ENCODE measurements around the gene VPS37B.
A peak's percentile ranks its signal among the peaks of the same experiment; 100 is the strongest.
"Not testable (repeated sequence)": the region's sequence is repeated elsewhere in the genome, so short reads cannot be mapped to it uniquely, and the experiment has no call there.

VPS37B gene

DNA sequence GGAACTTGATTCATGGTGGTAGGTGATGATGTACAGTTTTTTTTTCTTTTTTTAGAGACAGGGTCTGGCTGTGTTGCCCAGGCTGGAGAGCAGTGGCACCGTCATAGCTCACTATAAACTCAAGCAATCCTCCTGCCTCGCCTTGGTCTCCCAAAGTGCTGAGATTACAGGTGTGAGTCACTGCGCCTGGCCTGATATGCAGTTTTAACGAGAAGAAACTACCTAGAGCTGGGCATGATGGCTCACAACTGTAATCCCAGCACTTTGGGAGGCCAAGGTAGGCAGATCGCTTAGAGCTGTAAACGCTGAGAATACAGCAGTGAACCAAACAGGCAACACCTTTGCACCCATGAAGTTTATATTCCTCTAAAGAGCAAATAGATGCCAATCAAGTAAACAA lies 13.0 kb upstream of the VPS37B start:
- no peak for DNase-seq (ENCODE audit: low spot score)

DNA sequence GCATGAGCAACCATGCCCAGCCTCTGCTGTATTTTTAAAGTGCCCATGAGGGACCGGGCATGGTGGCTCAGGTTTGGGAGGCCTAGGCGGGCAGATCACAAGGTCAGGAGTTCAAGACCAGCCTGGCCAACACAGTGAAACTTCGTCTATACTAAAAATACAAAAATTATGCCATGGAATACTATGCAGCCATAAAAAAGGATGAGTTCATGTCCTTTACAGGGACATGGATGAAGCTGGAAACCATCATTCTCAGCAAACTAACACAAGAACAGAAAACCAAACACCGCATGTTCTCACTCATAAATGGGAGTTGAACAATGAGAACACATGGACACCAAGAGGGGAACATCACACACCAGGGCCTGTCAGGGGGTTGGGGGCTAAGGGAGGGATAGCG lies 9.3 kb upstream of the VPS37B start:
- not testable (repeated sequence) for DNase-seq (ENCODE audit: low spot score)

DNA sequence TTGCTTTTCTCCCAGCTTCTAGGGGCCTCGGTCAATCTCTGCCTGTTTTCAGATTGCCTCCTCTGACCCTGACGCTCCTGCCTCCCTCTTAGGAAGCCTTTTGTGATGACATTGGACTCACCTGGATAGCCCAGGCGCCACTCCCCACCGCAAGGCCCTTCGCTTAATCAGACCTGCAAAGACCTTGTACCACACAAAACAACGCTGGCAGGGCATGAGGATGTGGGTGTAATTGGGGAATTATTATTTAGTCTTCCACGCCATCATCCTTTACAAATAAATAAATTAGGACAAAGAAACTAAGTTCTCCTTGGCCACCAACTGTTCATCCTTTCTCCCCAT lies 7.7 kb upstream of the VPS37B start:
- DNase-seq (ENCODE audit: low spot score), result no peak

DNA sequence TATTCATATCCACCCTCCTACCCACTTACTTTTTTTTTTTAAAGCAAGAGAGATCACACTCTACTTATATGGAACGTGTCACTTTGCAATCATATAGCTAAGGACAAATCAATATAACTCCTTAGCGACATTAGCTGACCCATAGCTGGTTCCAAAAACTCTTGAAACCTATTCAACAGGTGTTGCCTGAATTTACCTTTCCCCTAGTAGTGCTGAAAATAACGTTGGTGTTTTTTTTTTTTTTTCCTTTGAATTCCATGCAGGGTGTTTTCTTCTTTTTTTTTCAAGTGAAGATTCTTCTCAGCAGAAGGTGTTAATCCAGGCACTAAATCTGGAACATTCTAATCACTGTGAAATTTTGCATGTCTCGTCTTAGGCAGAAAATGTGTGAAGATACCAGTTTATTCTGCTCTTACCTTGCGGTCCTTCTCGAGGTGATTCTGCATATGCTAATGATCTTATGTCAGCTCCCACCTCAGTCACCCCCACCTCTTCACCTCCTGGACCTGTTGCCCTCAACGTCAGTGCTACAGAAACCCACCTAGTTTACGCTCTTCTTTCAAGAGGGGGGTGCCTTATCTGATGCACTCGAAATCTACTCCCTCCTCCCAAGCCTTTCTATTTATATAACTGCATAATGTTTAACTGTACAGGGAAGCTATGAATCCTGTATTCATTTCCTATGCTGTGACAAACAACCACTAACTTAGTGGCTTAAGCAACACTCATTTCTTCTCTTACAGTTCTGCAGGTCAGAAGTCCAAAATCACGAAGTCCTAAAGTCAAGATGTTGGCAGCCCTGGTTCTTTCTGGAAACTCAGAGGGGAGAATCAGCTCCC lies 7.1 kb upstream of the VPS37B start:
- DNase-seq (ENCODE audit: low spot score), result no peak

DNA sequence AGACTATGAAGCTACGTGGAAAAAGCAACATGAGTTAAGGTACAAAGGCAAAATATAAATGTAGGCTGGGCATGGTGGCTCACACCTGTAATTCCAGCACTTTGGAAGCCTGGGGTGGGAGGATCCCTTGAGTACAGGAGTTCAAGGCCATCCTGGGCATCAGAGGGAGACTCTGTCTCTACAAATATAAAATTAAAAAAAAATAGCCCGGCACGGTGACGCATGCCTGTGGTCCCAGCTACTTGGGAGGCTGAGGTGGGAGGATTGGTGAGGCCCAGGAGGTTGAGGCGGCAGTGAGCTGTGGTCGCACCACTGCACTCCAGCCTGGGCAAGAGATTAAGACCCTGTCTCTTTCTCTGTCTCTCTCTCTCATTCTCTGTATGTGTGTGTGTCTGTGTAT lies 4.0 kb upstream of the VPS37B start:
- no peak for DNase-seq (ENCODE audit: low spot score)

DNA sequence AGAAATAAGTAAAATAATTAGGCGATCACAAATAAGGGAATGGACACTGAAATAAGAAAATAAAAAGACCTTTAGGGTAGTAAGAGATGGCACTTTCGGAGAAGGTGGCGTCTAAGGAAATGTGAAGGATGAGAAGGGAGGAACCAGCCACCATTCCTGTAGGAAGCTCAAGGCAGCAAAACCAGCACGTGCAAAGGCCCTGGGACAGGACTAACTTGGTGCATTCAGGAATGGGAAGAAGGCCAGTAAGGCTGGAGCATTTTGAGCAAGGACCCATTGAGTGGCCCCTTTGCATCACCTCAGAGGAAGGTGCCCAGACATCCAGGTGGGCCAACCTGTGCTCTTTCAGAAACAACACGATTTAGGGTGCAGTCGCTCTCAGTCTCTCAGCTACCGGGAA lies 738 bp upstream of the VPS37B start:
- DNase-seq (ENCODE audit: low spot score), result no peak

DNA sequence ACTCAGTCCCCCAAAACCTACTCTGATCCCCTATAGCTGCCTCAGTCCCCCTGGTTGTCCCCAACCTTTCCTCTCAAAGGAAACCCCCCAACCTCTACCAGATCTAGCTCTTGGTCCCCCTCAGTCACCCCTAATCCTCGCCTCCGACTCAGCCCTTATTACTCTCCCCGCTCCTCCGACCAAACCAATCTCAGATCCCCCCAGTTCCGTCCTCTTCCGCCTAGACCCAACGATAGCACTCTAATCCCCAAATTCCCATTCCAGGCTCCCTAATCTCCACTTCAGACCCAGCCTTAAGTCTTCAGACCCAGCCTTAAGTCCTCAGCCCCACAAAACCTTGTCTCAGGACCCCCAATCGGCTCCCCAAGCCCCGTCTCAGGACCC lies 612 bp downstream of the VPS37B start:
- DNase-seq (ENCODE audit: low spot score), result no peak

DNA sequence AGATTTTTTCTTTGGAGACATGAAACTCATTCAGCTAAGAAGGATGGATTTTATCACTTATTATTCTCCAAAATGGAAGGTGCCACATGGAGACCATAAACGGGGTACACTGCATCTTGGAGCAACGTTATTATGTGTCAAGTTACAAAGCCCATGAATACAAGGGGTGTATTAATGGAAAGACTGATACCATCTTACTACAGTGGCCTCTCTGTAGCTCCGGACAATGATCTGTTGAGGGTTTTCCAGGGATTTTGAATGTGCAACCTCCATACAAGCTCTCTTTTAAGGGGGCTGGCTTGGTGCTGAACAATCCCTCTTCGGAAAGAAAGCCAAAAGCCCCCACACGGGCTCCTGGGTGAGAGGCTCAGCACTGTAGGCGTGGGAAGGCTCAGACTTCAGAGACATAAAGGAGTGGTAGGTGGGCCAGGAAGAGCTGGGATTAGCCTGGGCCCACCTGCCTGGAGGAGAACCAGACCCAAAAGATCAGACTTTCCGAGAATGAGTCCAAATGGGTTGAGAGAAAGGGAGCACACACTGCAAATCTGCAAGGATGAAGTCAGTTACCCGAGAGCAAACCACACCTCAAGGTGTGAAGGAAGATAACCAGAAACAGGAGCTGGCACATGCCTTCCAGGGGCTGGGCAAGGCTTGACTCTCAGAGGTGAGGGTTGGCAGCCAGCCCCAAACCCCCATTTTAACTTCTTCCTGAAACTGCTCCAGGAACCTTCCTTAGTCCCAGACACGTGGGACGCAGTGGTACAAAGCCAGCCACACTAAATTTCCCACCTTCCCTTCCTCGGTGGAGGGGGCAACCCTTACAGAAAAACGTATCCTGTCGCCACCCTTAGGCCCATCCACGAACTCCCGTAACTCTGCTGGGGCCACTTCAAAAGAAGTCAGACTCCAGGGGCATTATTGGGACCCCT lies 1.5 kb downstream of the VPS37B start:
- peak; percentile 21 for DNase-seq (ENCODE audit: low spot score)

DNA sequence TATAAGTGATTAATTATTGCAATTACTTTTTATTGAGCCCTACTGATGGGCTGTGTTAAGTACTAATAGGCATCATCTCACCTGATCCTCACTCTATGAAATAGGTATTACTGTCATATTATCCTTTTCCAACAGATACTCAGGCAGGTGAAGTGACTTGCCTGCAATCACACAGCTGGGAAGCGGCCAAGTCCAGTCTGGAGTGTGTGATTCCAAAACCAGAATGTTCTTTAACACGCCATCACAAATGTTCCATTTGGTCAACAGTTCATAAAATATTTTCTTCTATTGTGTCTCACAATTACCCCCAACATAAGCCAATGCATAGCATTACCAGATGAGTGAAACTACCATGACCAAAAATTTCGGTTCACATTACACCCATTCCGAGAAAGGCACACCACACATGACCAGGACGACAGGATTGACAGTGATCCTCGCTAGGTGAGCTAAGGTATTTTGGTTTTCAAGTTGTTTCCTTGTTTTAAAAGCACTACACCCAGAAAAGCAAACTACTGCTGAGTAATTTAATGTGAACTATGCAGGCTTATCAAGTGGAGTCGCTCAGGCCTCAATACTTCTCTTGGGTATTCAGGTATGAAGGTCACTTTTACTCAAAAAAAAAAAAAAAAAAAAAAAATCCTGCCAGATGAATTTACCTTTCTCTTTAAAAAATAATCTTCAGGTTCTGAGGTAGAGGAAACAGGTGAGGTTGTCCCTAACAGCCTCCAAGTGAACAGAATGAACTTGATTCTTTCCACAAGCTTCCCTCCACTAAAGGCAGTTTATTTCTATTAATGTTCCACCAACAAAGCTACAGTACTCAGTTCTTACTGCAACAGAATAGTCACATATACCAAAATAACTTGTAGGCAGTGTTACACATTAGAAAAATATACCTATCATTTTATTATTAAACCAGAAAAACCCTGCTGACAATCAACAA lies 2.4 kb downstream of the VPS37B start:
- DNase-seq (ENCODE audit: low spot score), result peak; percentile 32

DNA sequence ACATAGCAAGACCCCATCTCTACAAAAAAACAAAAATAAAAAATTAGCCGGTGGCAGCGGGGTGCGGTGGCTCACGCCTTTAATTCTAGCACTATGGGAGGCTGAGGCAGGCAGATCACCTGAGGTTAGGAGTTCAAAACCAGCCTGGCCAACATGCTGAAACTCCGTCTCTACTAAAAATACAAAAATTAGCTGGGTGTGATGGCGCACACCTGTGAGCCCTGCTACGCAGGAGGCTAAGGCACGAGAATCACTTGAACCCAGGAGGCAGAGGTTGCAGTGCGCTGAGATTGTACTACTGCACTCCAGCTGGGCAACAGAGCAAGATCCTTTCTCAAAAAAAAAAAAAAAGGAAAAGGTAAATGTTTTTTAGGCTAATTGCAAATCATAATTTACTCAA lies 3.2 kb downstream of the VPS37B start:
- not testable (repeated sequence) for DNase-seq (ENCODE audit: low spot score)

DNA sequence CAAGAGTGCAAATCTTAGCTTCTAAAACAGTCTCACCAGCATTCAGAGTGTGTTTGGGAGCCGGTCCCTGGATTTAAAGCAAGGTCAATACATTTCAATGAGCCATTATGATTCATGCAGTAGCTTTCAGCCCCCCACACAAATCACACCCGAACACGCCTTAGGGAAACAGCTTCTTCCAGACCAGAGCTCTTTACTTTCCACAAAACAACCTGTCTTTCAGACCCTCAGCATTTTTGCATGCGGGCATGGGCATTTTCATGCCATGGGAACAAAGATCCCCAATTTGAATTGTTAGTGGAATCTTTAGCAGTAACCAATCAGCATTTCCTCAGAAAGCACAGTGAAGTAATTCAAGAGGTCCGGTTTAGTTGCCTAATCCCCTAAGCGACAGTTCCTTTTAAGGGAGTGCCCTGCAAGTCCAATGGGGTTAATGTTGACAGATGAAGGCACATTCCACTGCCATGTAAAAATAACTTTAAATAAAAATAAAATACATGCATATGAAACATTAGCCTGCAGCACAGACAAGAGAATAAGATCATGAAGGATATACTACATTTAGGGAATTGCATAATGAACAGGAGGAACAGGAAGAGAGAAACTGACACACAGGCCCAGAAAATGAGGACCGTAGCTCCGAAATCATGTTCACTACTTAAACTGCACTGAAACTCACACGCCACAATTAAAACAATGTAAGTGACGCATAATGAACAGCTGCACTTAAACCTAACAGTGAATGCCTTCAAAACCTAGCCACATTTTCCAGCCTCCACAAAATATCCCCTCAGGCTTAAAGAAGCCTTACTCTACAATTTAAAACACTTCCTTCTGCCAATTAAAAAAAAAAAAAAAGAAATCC lies 4.0 kb downstream of the VPS37B start:
- peak; percentile 80 for DNase-seq (ENCODE audit: low spot score)

DNA sequence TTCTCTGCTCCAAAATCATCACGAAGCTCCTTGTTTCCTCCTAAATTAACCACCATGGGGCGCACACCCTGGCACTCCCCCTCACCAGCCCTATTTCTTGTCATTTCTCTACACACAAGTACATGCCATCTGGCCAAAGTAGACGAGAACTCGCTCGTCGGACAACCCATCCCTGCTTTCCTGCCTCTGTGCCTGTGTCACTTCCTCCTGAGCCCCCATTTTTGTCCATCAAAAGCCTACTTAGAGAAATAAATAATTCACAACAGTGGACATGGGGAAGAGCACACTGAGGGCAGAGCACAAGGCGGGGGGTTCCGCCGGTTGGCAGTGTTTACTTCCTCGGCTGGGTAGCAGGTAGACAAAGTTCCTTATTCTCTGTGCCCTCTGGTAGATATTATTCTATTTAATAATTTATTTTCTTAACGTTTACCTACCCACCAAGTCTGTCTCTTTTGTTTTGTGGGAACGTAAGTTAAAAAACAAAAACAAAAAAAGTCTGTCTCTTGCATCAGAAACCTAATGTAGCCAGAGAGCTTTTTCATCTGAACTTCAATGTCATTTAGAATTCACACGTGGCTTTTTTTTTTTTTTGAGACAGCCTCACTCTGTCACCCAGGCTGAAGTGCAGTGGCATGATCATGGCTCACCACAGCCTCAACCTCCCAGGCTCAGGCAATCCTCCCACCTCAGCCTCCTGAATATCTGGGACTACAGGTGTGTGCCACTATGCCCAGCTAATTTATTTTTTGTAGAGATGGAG lies 6.0 kb downstream of the VPS37B start:
- DNase-seq (ENCODE audit: low spot score), result no peak

DNA sequence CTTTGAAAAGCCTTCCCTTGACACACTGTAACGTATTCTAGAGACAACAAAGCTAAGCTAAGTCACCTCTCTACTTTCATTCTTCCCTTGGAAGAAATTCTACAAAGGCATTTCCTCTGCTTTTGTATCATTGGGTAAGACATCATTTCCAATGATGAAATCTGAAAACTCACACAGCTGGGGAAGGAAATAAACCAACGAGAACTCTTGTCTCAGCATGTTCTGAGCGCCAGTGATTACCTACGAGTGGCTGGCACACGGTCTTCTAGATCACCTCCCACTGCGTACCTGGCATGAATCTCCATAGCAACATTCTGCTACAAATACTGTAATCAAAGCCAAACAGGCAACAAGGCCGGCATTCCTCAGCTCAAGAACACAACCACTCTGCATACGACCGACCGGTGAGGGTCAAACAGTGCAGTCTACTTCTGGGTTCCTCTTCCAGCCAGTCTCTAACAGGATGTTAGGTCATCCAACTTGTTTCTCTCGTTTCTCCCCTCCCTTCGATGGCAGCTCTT lies 7.6 kb downstream of the VPS37B start:
- no peak for DNase-seq (ENCODE audit: low spot score)

DNA sequence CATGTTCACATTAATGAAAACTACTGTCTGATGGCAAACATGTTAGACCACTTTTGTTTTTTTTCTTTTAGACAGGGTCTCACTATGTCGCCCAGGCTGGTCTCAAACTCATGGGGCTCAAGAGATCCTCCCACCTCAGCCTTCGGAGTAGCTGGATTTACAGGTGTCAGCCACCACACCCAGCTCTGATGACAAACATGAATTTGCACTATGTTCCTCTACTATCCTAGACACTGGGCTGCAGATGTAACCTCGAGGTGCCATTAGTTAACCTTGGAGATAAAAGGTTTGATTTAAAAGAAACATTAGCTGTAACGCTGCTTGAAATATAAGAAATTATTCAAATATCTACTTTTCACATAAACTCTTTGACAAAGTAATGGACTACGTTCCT lies 8.1 kb downstream of the VPS37B start:
- no peak for DNase-seq (ENCODE audit: low spot score)

DNA sequence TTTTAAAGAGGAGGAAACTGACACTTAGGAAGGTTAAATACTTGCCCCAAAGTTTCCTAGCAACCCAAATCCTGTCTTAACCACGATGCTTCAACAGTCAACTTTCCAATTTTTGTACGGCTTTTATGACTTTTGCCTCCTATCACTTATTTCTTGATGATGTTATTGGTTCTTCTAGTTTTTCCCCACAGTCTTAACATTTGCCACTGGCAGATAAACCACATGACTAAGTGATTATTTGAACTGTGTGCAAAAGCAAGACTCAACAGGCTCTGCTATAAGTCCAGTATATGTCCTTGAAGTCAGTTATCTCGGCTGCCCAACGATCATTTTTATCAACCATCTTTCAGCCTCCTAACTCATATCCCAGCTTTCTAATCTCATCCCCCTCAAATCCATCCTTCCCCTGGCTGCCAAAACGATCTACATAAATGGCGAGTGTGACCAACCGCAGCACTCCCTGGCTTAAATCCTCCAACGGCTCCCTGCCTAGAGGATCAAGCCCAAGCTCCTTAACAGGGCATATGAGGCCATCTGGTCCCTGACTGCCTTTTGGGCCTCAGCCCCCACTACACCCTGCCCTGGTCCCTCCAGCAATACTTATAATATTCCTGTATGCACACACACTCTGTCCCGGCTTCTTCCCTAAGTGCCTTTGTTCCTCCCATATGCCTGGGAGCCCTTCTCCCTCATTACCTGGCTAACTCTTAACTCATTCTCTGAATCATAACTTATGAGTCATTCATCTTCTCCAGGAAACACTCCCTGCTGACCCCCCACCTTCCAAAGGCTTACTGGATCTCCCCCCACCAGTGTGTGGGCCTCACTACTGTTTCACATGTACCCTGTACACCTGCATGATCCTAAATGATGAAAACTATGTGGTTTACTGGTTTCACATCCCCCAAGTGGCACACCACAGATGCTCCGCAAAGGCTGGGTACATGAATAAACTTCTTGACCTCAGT lies 8.8 kb downstream of the VPS37B start:
- DNase-seq (ENCODE audit: low spot score), result no peak

DNA sequence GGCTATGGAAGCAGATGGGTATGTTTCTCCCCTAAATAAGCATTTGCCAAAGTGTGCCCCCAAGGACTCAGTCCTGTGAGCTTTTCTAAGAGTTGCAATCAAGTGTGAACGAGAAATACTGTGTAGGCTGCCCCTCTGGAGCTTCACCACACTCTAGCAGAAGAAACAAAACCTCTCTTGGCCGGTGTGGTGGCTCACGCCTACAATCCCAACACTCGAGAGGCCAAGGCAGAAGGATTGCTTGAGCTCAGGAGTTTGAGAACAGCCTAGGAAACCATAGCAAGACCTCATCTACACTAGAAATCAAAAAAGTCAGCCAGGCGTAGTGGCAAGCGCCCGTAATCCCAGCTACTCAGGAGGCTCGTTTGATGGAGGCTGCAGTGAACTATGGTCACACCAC lies 9.8 kb downstream of the VPS37B start:
- DNase-seq (ENCODE audit: low spot score), result no peak

DNA sequence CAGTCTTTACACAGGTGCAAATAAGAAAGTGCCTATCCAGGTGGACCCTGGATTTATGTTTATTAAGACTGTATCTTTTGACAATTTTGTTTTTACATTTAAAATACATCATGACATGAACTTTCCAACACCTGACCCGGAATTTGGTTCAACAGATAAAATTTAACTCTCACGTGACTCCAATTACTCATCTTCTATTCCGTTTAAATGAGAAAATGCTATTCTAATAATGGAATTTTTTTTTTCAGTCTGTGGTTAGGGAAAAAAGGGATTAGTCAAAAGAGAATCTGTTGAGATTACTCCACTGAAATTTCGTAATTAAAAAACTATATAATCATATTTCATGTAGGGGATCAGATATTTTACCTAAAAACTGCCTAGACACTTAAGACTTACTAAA lies 11.1 kb downstream of the VPS37B start:
- DNase-seq (ENCODE audit: low spot score), result no peak

DNA sequence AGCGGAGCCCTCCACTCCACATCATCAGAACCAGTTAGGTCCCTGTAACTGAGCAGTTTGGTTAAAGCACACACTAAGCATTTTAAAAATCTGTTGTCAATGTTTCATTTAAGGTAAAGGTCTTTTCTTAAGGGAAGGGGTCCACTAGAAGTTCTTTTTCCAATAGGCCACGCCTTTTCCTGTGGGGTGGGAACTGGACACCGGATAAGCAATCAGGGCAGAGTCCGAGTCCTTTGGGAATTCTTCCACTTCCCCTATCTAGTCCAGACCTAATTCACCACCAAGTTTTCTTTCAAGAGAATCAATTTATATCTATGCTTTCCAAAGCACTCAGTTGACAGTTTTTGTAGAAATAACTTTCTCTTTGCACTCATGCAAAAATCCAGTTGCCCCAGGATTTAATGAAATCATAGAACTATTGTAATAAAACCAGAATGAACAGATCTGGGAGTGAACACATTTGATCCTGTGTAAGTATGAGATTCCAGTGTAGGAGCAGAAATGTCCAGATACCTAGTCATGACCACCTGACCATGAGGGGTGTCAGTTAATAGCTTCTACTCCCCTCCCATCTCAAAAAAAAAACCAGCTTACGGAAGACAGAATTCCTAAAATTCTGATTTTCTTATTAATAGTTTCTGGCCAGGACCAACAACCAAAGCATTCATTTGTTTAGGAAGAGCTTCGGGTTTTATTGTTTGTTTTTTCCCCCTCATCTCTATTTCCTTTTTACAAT lies 11.7 kb downstream of the VPS37B start:
- no peak for DNase-seq (ENCODE audit: low spot score)

All from hepatic stellate cell (primary cell).